ENCODE data around the gene EXOC4. TPM values are rescaled to one million over a fixed set of nuclear protein-coding genes. Genes with fewer than 3 reads are reported as not detected.

EXOC4 gene
- total RNA-seq, 4 donors from 2014 or later, result 59.2 to 88.7 (median 71.6) TPM

DNA sequence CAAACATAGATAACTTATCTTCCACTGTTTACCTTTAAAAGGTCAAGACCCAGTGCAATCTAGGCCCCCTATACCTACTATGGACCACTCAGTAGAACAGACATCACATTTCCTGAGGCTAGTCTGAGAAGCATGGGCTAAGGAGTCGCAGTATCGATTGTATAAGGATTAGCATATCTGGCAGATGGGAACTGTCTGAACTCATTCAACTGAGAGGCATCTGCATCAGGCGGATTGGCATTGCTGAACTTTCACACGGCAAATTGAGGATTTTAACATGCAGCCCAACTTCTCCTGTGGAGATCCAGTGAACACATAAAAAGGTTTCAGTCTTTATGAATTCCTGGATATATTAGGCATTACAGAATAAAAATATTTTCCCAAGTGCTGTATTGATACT lies 785.1 kb downstream of the EXOC4 start:
- TF ChIP-seq, protein P1, sequence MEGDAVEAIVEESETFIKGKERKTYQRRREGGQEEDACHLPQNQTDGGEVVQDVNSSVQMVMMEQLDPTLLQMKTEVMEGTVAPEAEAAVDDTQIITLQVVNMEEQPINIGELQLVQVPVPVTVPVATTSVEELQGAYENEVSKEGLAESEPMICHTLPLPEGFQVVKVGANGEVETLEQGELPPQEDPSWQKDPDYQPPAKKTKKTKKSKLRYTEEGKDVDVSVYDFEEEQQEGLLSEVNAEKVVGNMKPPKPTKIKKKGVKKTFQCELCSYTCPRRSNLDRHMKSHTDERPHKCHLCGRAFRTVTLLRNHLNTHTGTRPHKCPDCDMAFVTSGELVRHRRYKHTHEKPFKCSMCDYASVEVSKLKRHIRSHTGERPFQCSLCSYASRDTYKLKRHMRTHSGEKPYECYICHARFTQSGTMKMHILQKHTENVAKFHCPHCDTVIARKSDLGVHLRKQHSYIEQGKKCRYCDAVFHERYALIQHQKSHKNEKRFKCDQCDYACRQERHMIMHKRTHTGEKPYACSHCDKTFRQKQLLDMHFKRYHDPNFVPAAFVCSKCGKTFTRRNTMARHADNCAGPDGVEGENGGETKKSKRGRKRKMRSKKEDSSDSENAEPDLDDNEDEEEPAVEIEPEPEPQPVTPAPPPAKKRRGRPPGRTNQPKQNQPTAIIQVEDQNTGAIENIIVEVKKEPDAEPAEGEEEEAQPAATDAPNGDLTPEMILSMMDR (IDR thresholded peaks at IDR 0.05), result no peak
- DNase-seq (ENCODE audit: low spot score) (no peak), ATAC-seq (ENCODE audit: low FRiP score) (no peak)

DNA sequence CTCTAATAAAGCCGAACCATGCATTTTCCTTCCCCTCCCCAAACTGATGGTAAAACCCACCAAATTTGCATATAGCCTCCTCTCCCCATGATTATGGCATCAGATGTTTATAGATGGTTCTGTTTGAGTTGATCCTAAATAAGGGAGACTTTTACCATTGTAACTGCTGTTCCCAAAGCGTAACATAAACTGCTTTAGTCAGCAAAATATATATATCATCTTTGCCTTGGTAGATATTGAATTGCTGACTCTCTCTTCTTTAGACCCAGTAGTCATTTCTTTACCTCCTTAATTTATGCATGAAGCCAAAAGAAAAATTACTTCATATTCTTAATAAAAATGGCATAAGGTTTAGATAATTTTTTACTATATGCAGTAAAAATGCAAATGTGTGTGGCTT lies 788.1 kb downstream of the EXOC4 start:
- ATAC-seq (ENCODE audit: low FRiP score) (no peak), DNase-seq (ENCODE audit: low spot score) (no peak)
- TF ChIP-seq, protein P1 (IDR thresholded peaks at IDR 0.05), result no peak

DNA sequence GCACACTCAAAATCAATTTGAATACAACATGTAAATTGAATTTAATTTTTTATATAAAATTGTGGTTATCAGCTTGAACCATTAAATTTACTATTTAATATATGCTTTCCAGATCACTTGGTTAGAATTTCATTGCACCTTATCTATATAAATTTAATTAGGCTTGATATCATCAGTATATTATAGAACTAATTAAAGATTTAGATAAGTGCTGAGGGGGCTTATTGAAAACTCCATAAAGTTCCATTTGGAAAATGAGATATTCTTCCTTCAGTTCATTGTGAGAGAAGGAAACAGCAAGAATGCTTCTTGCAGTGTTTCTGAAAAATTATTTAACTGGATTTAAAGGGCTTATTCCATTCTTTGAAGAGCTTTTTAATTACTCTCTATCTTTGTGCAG lies 788.6 kb downstream of the EXOC4 start:
- DNase-seq (ENCODE audit: low spot score), result no peak
- TF ChIP-seq, protein P1 (IDR thresholded peaks at IDR 0.05), result no peak
- ATAC-seq (ENCODE audit: low FRiP score), result no peak

DNA sequence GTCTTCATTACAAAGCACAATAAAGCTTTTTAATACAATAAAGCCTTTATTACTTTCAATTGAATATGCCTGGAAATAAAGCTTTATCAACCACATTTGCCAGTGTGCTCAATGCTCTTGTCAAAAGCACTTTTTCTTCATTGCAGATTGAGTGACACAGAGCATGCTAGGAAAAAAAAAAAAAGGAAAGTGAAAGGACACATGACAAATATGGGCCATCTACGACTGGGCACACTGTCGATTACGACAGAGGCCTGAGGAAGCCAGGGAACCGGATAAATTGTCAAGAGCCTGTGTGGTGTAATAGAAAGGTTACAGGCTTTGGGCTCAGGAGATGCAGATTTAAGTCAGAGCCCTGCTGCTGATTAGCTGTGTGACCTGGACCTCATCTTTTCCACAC lies 789.4 kb downstream of the EXOC4 start:
- ATAC-seq (ENCODE audit: low FRiP score) (no peak), DNase-seq (ENCODE audit: low spot score) (no peak)
- TF ChIP-seq, protein P1 (IDR thresholded peaks at IDR 0.05), result no peak

DNA sequence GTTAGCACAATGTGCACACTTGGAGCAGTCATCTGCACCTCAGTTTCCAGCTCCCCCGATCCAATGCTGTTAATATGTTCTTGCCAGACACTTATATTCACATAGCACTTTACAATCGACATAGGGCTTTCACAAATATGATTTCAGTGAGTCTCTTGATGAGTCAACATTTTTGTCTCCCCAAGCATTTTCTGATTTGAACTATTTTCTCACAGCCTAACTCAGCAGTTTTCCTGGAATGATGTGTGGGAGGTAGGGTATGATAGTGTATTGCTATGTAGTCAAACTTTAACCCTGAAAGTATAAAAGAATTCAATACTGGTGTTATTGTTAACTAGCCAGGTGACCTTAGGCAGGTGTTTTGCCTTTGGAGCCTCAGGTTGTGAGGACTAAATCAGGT lies 791.8 kb downstream of the EXOC4 start:
- TF ChIP-seq, protein P1 (IDR thresholded peaks at IDR 0.05), result no peak
- ATAC-seq (ENCODE audit: low FRiP score), result no peak
- no peak for DNase-seq (ENCODE audit: low spot score)

DNA sequence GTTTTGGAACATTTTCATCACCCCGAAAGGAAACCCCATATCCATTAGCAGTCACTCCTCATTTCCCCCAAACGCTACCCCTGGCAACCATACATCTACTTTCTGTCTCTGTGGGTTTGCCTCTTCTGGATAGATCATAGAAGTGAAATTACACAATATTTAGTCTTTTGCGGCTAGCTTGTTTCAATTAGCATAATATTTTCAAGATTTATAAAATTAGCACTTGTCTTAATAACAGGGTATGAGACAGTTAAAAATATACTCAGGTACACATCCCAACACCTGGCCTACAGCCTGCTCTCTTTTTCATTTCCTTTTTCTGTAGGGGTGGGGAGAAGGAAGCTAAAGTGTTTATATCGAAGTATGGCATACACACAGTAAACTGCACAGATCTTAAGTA lies 792.8 kb downstream of the EXOC4 start:
- ATAC-seq (ENCODE audit: low FRiP score) (no peak), DNase-seq (ENCODE audit: low spot score) (no peak)
- TF ChIP-seq, protein P1 (IDR thresholded peaks at IDR 0.05), result no peak

DNA sequence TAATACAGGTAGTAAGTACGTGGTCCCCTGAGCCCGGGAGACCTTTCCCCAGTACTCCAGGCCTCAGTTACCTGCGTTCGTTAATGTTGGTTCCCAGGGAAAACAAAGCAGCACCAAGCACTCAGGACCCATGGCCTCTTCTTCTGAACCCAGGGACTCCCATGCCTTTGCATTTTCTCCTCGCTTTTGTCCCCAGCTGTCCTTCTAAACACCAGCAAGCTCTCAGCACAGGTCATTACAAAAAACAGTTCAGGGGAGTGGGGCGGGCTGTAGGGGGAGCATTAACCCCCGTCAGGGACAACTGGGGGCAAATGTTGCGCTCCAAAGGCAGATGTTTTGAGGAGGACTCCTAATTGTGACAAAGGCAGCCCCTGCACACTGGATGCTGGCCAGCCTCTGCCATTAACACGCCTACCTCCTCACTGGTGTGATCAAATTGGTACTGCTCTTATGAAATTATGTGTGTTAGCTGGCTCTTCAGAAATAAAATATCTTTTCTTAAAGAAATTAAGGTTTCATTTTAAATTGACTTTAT lies 793.8 kb downstream of the EXOC4 start:
- ATAC-seq (ENCODE audit: low FRiP score) (no peak), DNase-seq (ENCODE audit: low spot score) (no peak)
- TF ChIP-seq, protein P1 (IDR thresholded peaks at IDR 0.05), result no peak

All from omental fat pad (tissue), 4 donors.